ENCODE data around the gene CNTF.

DNA sequence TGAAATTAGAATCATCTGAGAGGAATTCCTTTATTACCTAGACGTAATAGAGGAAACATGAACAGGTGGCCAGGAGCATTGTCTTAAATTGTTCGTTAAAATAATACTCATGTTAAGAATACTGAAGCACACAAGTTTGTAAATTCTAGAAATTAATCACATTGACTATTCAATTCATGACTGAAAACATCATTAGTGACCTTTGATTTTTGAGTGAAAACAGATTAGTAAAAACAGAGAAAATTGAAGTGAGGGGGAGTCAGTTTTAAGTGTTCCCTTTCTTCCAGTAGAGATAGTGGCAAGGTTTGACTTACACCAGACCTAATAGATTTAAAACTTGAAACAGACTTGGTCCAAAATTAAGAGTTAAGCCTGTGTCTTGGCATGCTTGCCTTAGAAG lies 42.2 kb upstream of the CNTF start:
- TF ChIP-seq, protein P1, sequence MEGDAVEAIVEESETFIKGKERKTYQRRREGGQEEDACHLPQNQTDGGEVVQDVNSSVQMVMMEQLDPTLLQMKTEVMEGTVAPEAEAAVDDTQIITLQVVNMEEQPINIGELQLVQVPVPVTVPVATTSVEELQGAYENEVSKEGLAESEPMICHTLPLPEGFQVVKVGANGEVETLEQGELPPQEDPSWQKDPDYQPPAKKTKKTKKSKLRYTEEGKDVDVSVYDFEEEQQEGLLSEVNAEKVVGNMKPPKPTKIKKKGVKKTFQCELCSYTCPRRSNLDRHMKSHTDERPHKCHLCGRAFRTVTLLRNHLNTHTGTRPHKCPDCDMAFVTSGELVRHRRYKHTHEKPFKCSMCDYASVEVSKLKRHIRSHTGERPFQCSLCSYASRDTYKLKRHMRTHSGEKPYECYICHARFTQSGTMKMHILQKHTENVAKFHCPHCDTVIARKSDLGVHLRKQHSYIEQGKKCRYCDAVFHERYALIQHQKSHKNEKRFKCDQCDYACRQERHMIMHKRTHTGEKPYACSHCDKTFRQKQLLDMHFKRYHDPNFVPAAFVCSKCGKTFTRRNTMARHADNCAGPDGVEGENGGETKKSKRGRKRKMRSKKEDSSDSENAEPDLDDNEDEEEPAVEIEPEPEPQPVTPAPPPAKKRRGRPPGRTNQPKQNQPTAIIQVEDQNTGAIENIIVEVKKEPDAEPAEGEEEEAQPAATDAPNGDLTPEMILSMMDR (conservative IDR thresholded peaks at IDR 0.05; ENCODE audit: low read depth, low read length) = no peak
- TF ChIP-seq EZH2 (IDR thresholded peaks at IDR 0.05; ENCODE audit: borderline replicate concordance, low read depth, low read length, poor library complexity, severe bottlenecking) = no peak

Measured in A673 (cell line).